SK-N-SH treated with all-trans-retinoic acid at 6 μM for 48 hours (cell line): ENCODE results near the gene DRGX.
A peak's percentile ranks its signal among the peaks of the same experiment; 100 is the strongest.

ENCODE experiments used
- ATAC-seq: fragments of 200-7000 bp; cut with Tn5 transposase; 3 replicates; pipeline ENCODE4 v1.9.1; 2020; ENCODE audit warnings: mild to moderate bottlenecking, moderate library complexity
- ARNTL ChIP-seq: fragments of 450-650 bp; formaldehyde crosslinking; IDR thresholded peaks from 2 replicates; pipeline ENCODE4 v1.5.0; 2020; ENCODE audit warnings: low read depth, mild to moderate bottlenecking, moderate library complexity, borderline replicate concordance
- BACH2 ChIP-seq: fragments of 250-450 bp; sonication (Bioruptor Pico); IDR thresholded peaks from 2 replicates; pipeline ENCODE4 v1.9.0; 2021; ENCODE audit warnings: mild to moderate bottlenecking, borderline replicate concordance
- CREB5 ChIP-seq: fragments of 250-450 bp; sonication (Bioruptor Pico); IDR thresholded peaks from 2 replicates; pipeline ENCODE4 v1.5.1; 2020; ENCODE audit warnings: low read depth, mild to moderate bottlenecking, moderate library complexity
- CSDC2 ChIP-seq: fragments of 250-450 bp; sonication (Bioruptor Pico); IDR thresholded peaks from 2 replicates; pipeline ENCODE4 v1.5.0; 2020; ENCODE audit warnings: mild to moderate bottlenecking, moderate library complexity
- ESRRG ChIP-seq: fragments of 250-450 bp; sonication (Bioruptor Pico); IDR thresholded peaks from 2 replicates; pipeline ENCODE4 v1.6.1; 2021; ENCODE audit warnings: mild to moderate bottlenecking
- GLIS3 ChIP-seq: fragments of 250-450 bp; sonication (Bioruptor Pico); IDR thresholded peaks from 2 replicates; pipeline ENCODE4 v1.5.0; 2020; ENCODE audit warnings: mild to moderate bottlenecking, moderate library complexity
- ISL1 ChIP-seq: fragments of 250-450 bp; sonication (Bioruptor Pico); IDR thresholded peaks from 2 replicates; pipeline ENCODE4 v2.1.2; 2022; ENCODE audit warnings: mild to moderate bottlenecking, moderate library complexity
- OSR1 ChIP-seq: fragments of 250-450 bp; sonication (Bioruptor Pico); IDR thresholded peaks from 2 replicates; pipeline ENCODE4 v1.8.0; 2022; ENCODE audit warnings: moderate library complexity, mild to moderate bottlenecking, inconsistent platforms
- PATZ1 ChIP-seq: fragments of 250-450 bp; sonication (Bioruptor Pico); IDR thresholded peaks from 2 replicates; pipeline ENCODE4 v1.8.0; 2020; ENCODE audit warnings: mild to moderate bottlenecking, moderate library complexity, borderline replicate concordance
- PPARA ChIP-seq: fragments of 250-450 bp; sonication (Bioruptor Pico); IDR thresholded peaks from 2 replicates; pipeline ENCODE4 v1.5.0; 2020; ENCODE audit warnings: mild to moderate bottlenecking, borderline replicate concordance
- RARB ChIP-seq: fragments of 250-450 bp; sonication (Bioruptor Pico); IDR thresholded peaks from 2 replicates; pipeline ENCODE4 v1.8.0; 2021; ENCODE audit warnings: mild to moderate bottlenecking, moderate library complexity
- SNAI2 ChIP-seq: fragments of 250-450 bp; sonication (Bioruptor Pico); IDR thresholded peaks from 2 replicates; pipeline ENCODE4 v1.5.0; 2020; ENCODE audit warnings: mild to moderate bottlenecking, moderate library complexity
- TCF4 ChIP-seq: fragments of 250-450 bp; sonication (Bioruptor Pico); IDR thresholded peaks from 2 replicates; pipeline ENCODE4 v1.8.0; 2021; ENCODE audit warnings: mild to moderate bottlenecking, moderate library complexity, borderline replicate concordance
- TOX ChIP-seq: fragments of 250-450 bp; sonication (Bioruptor Pico); IDR thresholded peaks from 2 replicates; pipeline ENCODE4 v1.8.0; 2021; ENCODE audit warnings: mild to moderate bottlenecking, moderate library complexity, borderline replicate concordance
- TSHZ2 ChIP-seq: fragments of 250-450 bp; sonication (Bioruptor Pico); IDR thresholded peaks from 2 replicates; pipeline ENCODE4 v1.5.0; 2020; ENCODE audit warnings: mild to moderate bottlenecking, moderate library complexity
- ZC3H10 ChIP-seq: fragments of 250-450 bp; sonication (Bioruptor Pico); IDR thresholded peaks from 2 replicates; pipeline ENCODE4 v1.5.1; 2021; ENCODE audit warnings: mild to moderate bottlenecking, moderate library complexity
- ZFP3 ChIP-seq: fragments of 250-450 bp; sonication (Bioruptor Pico); IDR thresholded peaks from 2 replicates; pipeline ENCODE4 v1.5.0; 2020; ENCODE audit warnings: mild to moderate bottlenecking, moderate library complexity
- ZFP30 ChIP-seq: fragments of 450-650 bp; formaldehyde crosslinking; IDR thresholded peaks from 2 replicates; pipeline ENCODE4 v1.5.0; 2022; ENCODE audit warnings: mild to moderate bottlenecking, moderate library complexity
- ZNF565 ChIP-seq: fragments of 450-650 bp; formaldehyde crosslinking; conservative IDR thresholded peaks from 2 replicates; pipeline ENCODE4 v1.5.0; 2020; ENCODE audit warnings: low read depth, mild to moderate bottlenecking, moderate library complexity
- ZNF70 ChIP-seq: fragments of 450-650 bp; formaldehyde crosslinking; IDR thresholded peaks from 2 replicates; pipeline ENCODE4 v1.5.0; 2020; ENCODE audit warnings: mild to moderate bottlenecking, moderate library complexity
- ZNF8 ChIP-seq: fragments of 450-650 bp; formaldehyde crosslinking; IDR thresholded peaks from 2 replicates; pipeline ENCODE4 v1.5.0; 2020; ENCODE audit warnings: mild to moderate bottlenecking, moderate library complexity
- TF ChIP-seq, protein P1 (sequence below): fragments of 250-450 bp; sonication (Bioruptor Pico); IDR thresholded peaks from 2 replicates; pipeline ENCODE4 v1.5.1; 2021; ENCODE audit warnings: mild to moderate bottlenecking, moderate library complexity

The DRGX gene

DNA sequence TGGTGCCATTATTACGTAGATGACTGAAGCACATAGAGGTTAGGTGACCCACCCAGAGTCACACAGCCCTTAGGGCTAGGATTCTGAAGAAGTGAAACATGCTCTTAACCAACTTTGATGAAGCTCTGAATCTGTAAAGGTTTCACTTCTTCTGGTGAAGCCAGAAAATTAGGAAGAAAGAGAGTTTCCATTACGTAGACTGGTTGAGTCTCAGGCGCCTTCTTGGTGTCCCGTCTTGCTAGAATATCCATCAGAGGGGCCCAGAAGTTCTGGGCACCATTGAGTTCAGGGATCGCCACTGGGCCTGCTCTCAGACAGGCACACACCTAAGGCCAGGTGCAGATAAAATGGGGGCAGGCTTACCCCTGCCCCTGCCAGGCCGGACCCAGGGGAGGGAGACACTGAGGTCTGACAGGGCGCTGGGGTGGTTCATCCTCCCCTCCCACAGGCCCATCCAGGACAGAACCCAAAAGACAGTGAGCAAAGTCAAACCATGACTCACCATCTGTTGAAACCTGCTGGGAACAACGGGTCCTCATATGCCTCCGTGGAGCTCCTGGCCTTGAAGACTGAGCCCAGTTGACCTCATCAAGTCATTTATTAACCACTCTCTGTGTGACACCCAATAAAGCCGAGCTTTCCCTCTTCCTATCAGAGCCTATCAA, 33.2 kb downstream of the DRGX start:
- no peak for ATAC-seq
- no peak for TF ChIP-seq ESRRG (CRISPR knock-in tag)
- TF ChIP-seq GLIS3 (CRISPR knock-in tag): no peak
- TF ChIP-seq TSHZ2 (CRISPR knock-in tag): no peak
- no peak for TF ChIP-seq SNAI2
- TF ChIP-seq ISL1: no peak
- TF ChIP-seq CSDC2 (CRISPR knock-in tag): no peak
- TF ChIP-seq ARNTL (CRISPR knock-in tag): no peak
- TF ChIP-seq TCF4 (CRISPR knock-in tag): no peak
- TF ChIP-seq BACH2 (CRISPR knock-in tag): no peak
- no peak for TF ChIP-seq ZFP3 (CRISPR knock-in tag)
- no peak for TF ChIP-seq ZNF70

- no peak for TF ChIP-seq CSDC2 (CRISPR knock-in tag)
- TF ChIP-seq OSR1 (CRISPR knock-in tag): no peak
- no peak for TF ChIP-seq ZFP30
- ATAC-seq: no peak
These were observed 33.9 kb downstream of the DRGX start for GRCh38 chr10:49361735-49362568.

- ATAC-seq: no peak
- TF ChIP-seq BACH2 (CRISPR knock-in tag) (no peak), CREB5 (no peak), SNAI2 (no peak), ZFP3 (CRISPR knock-in tag) (no peak), TOX (CRISPR knock-in tag) (no peak), PPARA (CRISPR knock-in tag) (no peak), OSR1 (CRISPR knock-in tag) (no peak), PATZ1 (CRISPR knock-in tag) (no peak), RARB (no peak), CSDC2 (CRISPR knock-in tag) (no peak), ZNF70 (no peak), ESRRG (CRISPR knock-in tag) (no peak), ZC3H10 (CRISPR knock-in tag) (no peak), ZNF565 (no peak), TCF4 (CRISPR knock-in tag) (no peak)
These were observed 34.7 kb downstream of the DRGX start for GRCh38 chr10:49361178-49361554.

DNA sequence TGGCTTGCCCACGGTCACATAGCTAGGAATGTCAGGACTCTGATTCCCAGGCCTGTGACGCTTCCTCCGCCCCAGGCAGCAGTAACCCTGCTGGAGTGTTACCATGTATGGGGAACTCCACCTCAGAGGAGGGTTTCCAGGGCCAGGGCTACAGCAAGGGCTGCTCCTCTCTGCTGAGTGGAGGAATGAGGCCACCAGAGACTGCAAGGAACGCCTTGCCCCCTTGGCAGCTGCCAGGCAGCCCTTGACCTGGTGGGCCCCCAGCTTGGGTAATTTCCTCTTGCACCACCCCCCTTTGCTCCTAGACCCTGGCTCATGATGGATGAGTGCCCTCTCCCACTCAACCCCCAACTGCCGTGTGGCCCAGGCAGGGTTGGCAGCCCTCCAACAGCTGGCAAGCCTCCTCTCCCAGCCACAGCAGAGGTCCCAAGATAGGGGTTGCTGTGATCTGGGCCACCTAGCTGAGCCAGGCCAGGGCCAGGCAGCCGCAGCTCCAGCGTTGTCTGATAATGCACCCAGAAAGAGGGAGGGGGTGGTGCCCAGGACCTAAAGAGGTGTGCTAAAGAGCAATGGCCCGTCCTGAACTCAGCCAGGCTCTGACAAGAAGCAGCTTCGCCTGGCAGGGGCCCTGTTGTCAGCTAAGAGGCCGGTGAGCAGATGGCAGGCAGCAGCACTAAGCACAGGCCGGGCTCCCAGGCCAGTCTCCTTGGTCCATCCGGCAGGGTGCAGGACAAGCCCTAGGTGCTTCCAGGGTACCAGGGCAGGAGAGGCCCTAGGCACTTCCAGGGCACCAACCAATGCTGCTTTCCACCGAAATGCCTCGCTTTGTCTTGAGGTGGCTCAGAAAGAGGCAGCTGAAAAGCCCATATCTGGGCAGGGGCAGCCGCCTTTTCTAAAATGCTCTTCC, 35.4 kb downstream of the DRGX start:
- ATAC-seq: peak; percentile 51; the same call in 1 of the 3 replicates

More for the DNA sequence above, 35.4 kb downstream of the DRGX start:
- TF ChIP-seq ZC3H10 (CRISPR knock-in tag) (no peak), PPARA (CRISPR knock-in tag) (no peak), ZFP3 (CRISPR knock-in tag) (no peak), CREB5 (no peak), BACH2 (CRISPR knock-in tag) (no peak), ISL1 (no peak), TCF4 (CRISPR knock-in tag) (no peak), TOX (CRISPR knock-in tag) (no peak), GLIS3 (CRISPR knock-in tag) (no peak), ZNF70 (no peak), ZNF565 (no peak), ZNF8 (CRISPR knock-in tag) (no peak)
- TF ChIP-seq, protein P1, sequence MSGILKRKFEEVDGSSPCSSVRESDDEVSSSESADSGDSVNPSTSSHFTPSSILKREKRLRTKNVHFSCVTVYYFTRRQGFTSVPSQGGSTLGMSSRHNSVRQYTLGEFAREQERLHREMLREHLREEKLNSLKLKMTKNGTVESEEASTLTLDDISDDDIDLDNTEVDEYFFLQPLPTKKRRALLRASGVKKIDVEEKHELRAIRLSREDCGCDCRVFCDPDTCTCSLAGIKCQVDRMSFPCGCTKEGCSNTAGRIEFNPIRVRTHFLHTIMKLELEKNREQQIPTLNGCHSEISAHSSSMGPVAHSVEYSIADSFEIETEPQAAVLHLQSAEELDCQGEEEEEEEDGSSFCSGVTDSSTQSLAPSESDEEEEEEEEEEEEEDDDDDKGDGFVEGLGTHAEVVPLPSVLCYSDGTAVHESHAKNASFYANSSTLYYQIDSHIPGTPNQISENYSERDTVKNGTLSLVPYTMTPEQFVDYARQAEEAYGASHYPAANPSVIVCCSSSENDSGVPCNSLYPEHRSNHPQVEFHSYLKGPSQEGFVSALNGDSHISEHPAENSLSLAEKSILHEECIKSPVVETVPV (CRISPR knock-in tag): no peak
